ENCODE results near the gene FBXO4. TPM values are rescaled to one million over a fixed set of nuclear protein-coding genes. Genes with fewer than 3 reads are reported as not detected.

FBXO4 gene
- total RNA-seq, 8 experiments from 2014 or later = 0.96 to 10.0 (median 2.8) TPM

DNA sequence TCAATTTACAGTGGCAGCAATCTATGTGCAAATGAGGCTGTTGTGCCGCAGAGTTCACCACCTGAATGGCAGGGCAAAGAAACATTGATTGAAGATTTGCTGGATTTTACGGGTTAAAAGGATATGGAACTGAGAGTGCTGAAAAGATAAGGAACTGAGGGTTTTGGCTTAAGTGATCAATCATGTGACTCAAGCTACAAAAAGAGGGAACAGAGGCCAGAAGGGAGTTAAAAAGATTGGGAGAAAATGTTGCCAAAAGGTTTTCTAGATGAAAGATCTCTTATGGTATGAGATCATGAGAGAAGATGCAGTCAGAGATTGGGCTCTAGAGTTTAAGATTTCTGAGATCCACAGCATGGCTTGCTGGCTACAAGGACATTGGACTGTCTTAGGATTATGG is 28.9 kb upstream of the FBXO4 start:
- in situ Hi-C loops (cut with MboI; ENCODE audit: low pct_unique_long_range_greater_than_20kb in 2 of 9, low sequenced_read_pairs in 9 of 9, unreplicated experiment in 9 of 9) = no loop called here
- H3K4me3 ChIP-seq = no peak overlapping the region
- no peaks in the 10 kb centered on the region for H3K4me1 ChIP-seq (replicated peaks in 1 of 2)
- H3K27ac ChIP-seq = no peak overlapping the region
- 20 to 67% (median 51%) methylated on average over 1 to 2 of the region's 2 CpGs; no CpG with 5 or more reads in 3 of the 10 experiments for WGBS, 10 experiments
- no peak for ATAC-seq (replicated peaks in 6 of 8)

DNA sequence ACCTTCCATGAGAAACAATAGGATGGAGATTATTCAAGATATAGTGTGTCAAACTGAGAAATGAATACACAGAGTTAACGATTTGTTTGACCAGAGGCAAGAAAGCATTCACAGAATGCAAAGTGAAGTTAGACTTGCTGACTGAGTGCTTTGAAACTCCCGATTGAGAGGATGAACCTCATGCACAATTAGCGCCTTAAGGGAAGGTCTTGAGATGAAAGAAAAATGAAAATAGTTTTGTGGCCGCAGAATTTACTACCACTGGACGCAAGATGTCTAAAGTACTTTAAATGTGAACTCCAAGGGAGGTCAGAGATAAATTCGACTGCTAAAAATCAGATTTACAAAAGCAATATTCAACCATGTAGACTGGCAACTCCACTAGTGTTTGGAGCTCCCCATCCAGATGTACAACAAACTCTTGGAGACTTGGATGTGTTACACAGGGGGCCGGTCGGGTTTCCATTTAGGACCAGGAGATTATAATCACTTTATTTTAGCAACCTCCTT is 21.6 kb upstream of the FBXO4 start:
- WGBS, 10 experiments = 8 to 73% (median 42%) methylated on average over 5 to 8 of the region's 8 CpGs
- Histone ChIP-seq H3K27ac (peak overlapping the region in 1 of 2 donors; percentile 58), H3K4me3 (peak overlapping the region; percentile 35 to 78 (median 49)), H3K4me1 (replicated peaks in 1 of 2) (peaks cover 8 to 11% of the 10 kb centered on the region in 2 donors)
- no peak for ATAC-seq (replicated peaks in 6 of 8)
- in situ Hi-C loops (cut with MboI; ENCODE audit: low pct_unique_long_range_greater_than_20kb in 2 of 9, low sequenced_read_pairs in 9 of 9, unreplicated experiment in 9 of 9) = no loop called here

DNA sequence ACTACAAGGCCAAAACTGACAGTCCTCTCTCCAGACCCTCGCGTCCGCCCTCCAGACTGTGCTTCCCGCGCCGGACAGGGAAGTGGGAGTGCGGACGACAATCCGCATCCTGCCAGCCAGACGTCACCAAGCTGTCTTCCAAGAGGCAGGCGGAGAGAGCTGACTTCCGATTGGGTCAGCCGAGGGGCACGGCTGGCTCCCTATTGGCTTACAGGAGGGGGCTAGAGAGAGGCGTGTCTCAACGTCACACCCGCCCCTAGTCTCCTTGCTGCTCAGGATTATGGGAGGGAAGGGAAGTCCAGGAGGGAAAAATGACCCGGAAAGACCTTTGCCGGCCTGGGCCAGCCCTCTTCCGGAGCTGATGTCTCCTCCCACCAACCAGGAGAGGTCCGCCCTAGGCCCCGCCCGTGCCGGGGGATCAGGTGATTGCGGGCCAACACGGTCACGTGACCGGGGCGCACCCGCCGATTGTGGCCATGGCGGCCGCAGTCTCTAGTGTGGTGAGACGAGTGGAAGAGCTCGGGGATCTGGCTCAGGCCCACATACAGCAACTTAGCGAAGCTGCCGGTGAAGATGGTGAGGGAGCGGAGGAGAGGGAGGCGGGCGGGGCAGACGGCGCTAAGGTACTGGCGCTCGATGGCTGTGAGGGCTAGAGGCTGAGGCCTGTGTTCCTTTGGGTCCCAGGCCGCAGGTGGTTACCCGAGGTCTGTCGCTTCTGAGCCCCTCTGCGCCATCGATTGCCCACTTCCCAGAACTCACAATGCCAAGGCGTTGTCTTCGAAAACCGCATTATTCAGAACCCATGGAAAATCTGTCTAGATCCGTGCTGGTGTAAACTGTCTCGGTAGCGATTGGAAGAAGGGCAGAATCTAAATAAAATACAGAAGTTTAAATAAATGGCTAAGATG is 20.9 kb upstream of the FBXO4 start, which contains the start of gene RIMOC1:
RIMOC1 (plus strand) TSS at position 453 of the 908 bp plus-strand sequence; CDS start at position 477, 24 bp downstream.
- peak; percentile 95 to 98 (median 98) for ATAC-seq (replicated peaks in 6 of 8)
- 0 to 7% (median 0%) methylated on average over 1 to 31 of the region's 55 CpGs; no CpG with 5 or more reads in 1 of the 10 experiments for WGBS, 10 experiments
- in situ Hi-C loops (cut with MboI; ENCODE audit: low pct_unique_long_range_greater_than_20kb in 2 of 9, low sequenced_read_pairs in 9 of 9, unreplicated experiment in 9 of 9) = no loop called here
- Histone ChIP-seq H3K4me1 (replicated peaks in 1 of 2) (peaks cover 8 to 11% of the 10 kb centered on the region in 2 donors), H3K4me3 (peak within 1 kb of the TSS; percentile 46 to 81 (median 77)), H3K27ac (peak within 1 kb of the TSS; percentile 15 to 77)

DNA sequence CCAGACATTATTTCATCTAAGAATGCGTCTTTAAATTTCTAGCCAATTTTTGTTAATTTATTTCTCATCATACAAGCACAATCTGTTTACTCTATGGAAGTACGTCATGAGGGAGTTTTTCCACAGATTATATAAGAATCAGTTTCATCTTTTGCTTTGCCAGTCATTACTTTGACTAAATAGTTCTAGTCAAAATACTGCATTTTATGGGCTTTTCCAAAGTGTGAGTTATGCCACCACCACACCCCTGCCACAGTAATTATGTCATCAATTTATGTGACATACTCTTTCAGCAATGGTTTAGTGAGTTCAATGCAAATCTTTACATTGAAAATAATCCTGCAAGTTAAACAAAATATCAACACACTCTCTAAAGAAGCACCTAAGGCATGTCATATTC is 18.9 kb upstream of the FBXO4 start:
- Histone ChIP-seq H3K4me1 (replicated peaks in 1 of 2) (peaks cover 8 to 11% of the 10 kb centered on the region in 2 donors), H3K27ac (no peak overlapping the region), H3K4me3 (no peak overlapping the region)
- no peak for ATAC-seq (replicated peaks in 6 of 8)
- WGBS, 10 experiments = 52 to 100% (median 96%) methylated on average over 1 to 2 of the region's 2 CpGs
- in situ Hi-C loops (cut with MboI; ENCODE audit: low pct_unique_long_range_greater_than_20kb in 2 of 9, low sequenced_read_pairs in 9 of 9, unreplicated experiment in 9 of 9) = no loop called here

DNA sequence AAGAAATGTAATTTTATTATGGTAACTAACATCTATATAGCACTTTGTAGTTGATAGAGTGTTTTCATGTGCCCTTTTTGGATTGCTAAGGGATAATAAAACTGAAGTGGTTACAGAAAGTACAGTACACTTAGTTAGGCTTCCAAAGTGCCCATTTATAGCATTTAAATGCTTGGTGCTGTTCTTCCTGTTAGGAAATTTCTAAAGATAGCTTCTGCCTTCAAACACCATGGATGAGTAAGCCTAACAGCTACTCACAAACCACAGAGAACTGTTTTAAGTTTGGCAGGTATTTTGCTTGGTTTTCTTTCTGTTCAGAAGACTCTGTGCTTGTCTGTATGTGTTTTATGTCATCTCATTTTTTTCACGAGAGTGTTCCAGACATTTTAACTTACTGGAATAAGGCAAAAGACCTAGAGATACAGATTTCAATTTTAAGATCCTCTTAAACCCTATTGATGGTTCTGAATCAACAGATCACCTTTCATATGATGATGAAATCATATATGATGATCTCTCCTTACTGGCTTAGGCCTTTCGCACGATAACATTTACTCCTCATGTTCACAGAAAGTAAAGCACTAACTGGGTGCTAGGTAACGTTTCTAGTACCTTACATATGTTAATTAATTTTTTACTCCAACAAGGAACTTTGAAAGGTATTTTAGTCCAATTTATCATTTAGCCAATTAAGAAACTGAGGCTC is 16.6 kb upstream of the FBXO4 start:
- Histone ChIP-seq H3K4me1 (replicated peaks in 1 of 2) (peaks cover 8 to 9% of the 10 kb centered on the region in 2 donors), H3K27ac (no peak overlapping the region), H3K4me3 (no peak overlapping the region)
- WGBS, 10 experiments = 74 to 100% (median 87%) methylated on average over 2 to 4 of the region's 4 CpGs; no CpG with 5 or more reads in 1 of the 10 experiments
- ATAC-seq (replicated peaks in 6 of 8) = no peak
- in situ Hi-C loops (cut with MboI; ENCODE audit: low pct_unique_long_range_greater_than_20kb in 2 of 9, low sequenced_read_pairs in 9 of 9, unreplicated experiment in 9 of 9) = no loop called here

DNA sequence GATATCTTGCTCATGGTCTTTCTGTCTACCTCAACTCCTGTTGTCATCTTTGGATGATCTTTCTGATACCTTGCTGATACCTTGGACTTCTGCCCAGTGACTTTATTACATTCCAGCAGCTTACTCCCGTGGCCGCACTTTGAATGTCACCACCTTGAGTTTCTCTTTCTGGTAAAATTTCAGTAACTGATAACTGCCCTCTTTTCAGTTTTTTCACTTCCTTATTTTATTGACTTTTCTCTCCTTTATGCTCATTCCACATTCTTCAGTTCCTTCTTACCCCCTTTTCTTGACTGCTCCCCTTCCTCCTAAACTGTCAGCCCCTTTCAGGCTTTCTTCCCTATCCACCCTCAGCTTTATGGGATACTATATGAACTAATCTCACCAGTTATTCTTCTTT is 7.0 kb upstream of the FBXO4 start:
- WGBS, 10 experiments = 79 to 100% (median 100%) methylated on average over 2 of the region's 2 CpGs; no CpG with 5 or more reads in 2 of the 10 experiments
- H3K4me1 ChIP-seq (replicated peaks in 1 of 2) = no peaks in the 10 kb centered on the region
- in situ Hi-C loops (cut with MboI; ENCODE audit: low pct_unique_long_range_greater_than_20kb in 2 of 9, low sequenced_read_pairs in 9 of 9, unreplicated experiment in 9 of 9) = no loop called here
- no peak overlapping the region for H3K27ac ChIP-seq
- H3K4me3 ChIP-seq = no peak overlapping the region
- ATAC-seq (replicated peaks in 6 of 8) = no peak

DNA sequence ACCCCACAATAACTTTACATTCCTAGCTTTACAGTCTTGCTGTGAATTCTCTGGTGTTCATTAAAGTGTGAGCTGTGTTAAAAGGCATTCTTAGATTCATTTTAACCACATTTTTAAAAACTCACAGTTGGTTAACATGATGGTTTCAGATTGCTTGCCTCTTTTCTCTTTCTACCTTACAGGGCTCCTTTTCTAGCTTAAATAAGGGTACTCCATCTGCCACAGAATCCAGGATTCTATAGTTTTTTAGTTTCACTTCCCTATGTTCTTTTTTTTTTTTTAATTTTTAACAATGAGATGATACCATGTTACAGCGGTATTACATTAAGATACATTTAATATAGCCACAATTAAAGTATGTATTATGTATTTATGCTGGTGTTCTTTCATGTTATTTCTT is 3.9 kb upstream of the FBXO4 start:
- no peak for ATAC-seq (replicated peaks in 6 of 8)
- H3K4me3 ChIP-seq = no peak overlapping the region
- peaks cover 0 to 5% of the 10 kb centered on the region in 2 donors for H3K4me1 ChIP-seq (replicated peaks in 1 of 2)
- 43 to 100% (median 100%) methylated on average over 1 of the region's 1 CpG for WGBS, 10 experiments
- in situ Hi-C loops (cut with MboI; ENCODE audit: low pct_unique_long_range_greater_than_20kb in 2 of 9, low sequenced_read_pairs in 9 of 9, unreplicated experiment in 9 of 9) = no loop called here
- H3K27ac ChIP-seq = no peak overlapping the region

DNA sequence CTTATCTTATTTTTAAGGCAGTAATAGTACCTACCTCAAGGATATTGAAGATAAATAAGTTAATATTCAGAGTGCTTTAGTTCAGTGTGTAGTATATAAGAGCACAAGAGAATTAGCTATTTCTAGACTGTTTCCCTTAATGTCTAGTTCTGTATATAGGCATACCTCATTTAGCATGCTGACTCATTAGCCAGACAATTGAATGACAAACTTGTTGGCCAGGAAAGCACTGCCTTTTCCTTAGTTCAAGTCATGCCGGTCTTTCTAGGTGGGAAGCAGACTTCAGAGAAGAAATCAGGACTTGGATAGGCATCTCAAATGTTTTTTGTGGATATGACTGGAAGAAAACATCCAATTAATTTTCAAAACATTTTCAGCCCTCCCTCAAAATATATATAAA is 3.2 kb upstream of the FBXO4 start:
- ATAC-seq (replicated peaks in 6 of 8) = no peak
- in situ Hi-C loops (cut with MboI; ENCODE audit: low pct_unique_long_range_greater_than_20kb in 2 of 9, low sequenced_read_pairs in 9 of 9, unreplicated experiment in 9 of 9) = no loop called here
- H3K4me1 ChIP-seq (replicated peaks in 1 of 2) = peaks cover 0 to 5% of the 10 kb centered on the region in 2 donors
- no peak overlapping the region for H3K27ac ChIP-seq
- WGBS, 10 experiments = 43 to 100% (median 71%) methylated on average over 1 of the region's 1 CpG; no CpG with 5 or more reads in 3 of the 10 experiments
- no peak overlapping the region for H3K4me3 ChIP-seq

DNA sequence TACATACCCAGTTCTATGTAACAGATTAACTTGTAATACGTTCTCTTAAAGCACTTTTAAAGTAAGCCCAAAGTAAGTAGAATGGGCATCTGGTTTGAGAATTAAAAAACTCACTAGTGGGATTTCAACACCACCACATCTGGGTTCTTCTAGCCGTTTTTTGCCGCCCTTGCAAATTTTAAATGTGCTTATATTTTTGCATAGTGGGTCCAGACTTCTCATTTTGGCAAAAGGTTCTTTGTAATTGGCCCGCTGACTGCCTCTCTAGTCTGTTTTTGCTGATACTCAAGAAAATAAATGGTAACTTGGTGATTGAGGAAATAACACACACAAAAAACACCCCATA is 582 bp upstream of the FBXO4 start:
- WGBS, 10 experiments = 0 to 94% (median 85%) methylated on average over 1 to 4 of the region's 4 CpGs
- in situ Hi-C loops (cut with MboI; ENCODE audit: low pct_unique_long_range_greater_than_20kb in 2 of 9, low sequenced_read_pairs in 9 of 9, unreplicated experiment in 9 of 9) = no loop called here
- ATAC-seq (replicated peaks in 6 of 8) = no peak
- Histone ChIP-seq H3K4me1 (replicated peaks in 1 of 2) (peaks cover 0 to 5% of the 10 kb centered on the region in 2 donors), H3K27ac (no peak overlapping the region), H3K4me3 (peak overlapping the region in 2 of 5 donors; percentile 44 to 46)

DNA sequence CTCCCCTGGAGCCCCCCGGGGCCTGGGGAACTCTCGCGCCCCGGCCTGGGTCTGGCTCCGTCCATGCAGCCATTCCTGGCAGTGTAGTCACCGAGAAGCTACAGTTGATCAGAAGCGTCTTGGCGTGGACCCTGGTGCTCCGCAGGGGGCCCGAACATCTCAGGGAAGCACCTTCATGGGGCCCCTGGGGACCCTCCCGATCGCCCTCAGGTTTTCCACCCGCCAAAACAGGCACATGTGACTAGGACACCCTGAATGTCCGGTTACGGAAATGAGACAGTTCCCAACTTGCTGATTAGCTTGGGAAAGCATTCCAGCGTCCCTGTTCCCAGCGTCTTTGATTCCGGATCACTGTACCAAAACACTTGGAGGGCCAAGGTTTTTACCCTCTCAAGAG is 472 bp downstream of the FBXO4 start:
- in situ Hi-C loops (cut with MboI; ENCODE audit: low pct_unique_long_range_greater_than_20kb in 2 of 9, low sequenced_read_pairs in 9 of 9, unreplicated experiment in 9 of 9) = no loop called here

DNA sequence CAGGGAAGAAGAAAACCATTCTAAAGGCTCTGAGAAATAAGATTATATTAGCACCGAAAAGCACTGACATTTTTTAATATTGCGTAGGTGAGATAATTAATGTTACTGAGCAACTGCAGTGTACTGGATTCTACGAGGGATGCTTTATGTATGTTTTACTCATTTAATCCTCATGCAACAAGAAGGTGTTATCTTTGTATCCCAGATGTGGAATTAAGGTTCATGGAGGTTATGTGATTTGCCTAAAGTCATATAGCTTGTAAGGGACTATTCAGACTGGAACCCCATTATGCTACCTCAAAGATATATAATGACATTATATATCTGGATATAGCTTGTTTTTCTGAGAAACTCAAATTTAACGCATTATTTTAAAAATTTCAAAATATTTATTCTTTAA is 2.5 kb downstream of the FBXO4 start:
- H3K4me3 ChIP-seq = no peak overlapping the region
- no peak overlapping the region for H3K27ac ChIP-seq
- WGBS, 10 experiments = 77 to 100% (median 92%) methylated on average over 1 to 4 of the region's 4 CpGs; no CpG with 5 or more reads in 2 of the 10 experiments
- peaks cover 0 to 5% of the 10 kb centered on the region in 2 donors for H3K4me1 ChIP-seq (replicated peaks in 1 of 2)
- in situ Hi-C loops (cut with MboI; ENCODE audit: low pct_unique_long_range_greater_than_20kb in 2 of 9, low sequenced_read_pairs in 9 of 9, unreplicated experiment in 9 of 9) = no loop called here
- no peak for ATAC-seq (replicated peaks in 6 of 8)

More for the DNA sequence above, 472 bp downstream of the FBXO4 start:
- peak overlapping the region; percentile 14 to 46 (median 30) for H3K4me3 ChIP-seq
- peaks cover 0 to 5% of the 10 kb centered on the region in 2 donors for H3K4me1 ChIP-seq (replicated peaks in 1 of 2)
- peak overlapping the region in 1 of 2 donors; percentile 48 for H3K27ac ChIP-seq
- WGBS, 10 experiments = 0 to 72% (median 35%) methylated on average over 1 to 11 of the region's 18 CpGs; no CpG with 5 or more reads in 6 of the 10 experiments
- ATAC-seq (replicated peaks in 6 of 8) = no peak

DNA sequence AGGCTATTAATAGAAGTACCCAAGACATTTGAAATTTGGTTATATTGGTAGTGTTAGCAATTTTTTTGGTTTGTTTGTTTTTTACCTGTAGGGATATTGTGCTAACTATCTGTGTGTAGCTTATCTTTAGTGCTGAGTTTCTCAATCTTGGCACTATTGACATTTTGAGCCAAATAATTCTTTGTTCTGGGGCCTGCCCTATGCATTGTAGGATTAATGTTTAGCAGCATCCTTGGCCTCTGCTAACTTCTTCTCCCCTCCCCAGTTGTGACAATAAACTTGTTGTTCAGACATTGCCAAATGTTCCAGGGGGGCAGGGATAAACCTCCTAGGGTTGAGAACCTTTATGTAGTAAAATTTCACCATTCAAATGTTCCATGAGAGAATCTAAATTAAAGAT is 4.0 kb downstream of the FBXO4 start:
- Histone ChIP-seq H3K27ac (no peak overlapping the region), H3K4me1 (replicated peaks in 1 of 2) (peaks cover 0 to 5% of the 10 kb centered on the region in 2 donors), H3K4me3 (no peak overlapping the region)
- in situ Hi-C loops (cut with MboI; ENCODE audit: low pct_unique_long_range_greater_than_20kb in 2 of 9, low sequenced_read_pairs in 9 of 9, unreplicated experiment in 9 of 9) = no loop called here
- ATAC-seq (replicated peaks in 6 of 8) = no peak

DNA sequence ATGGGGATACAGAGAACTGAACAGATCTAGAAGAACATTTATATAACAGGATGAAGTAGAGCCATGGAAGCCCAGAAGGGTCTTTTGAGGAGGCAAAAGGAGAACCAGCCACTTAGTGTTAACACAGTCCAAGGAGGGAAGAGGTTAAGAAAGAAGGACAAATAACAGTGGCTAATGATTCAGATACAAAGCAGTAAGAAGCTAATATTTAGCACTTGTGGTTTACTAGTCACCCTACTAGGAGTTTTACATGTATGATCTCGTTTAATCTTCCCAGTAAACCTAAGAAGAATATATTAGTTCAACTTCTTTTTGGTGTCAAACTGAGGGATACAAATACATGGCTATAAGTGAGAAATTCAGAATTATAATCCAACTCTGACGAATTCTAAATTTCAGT is 7.7 kb downstream of the FBXO4 start:
- no peak overlapping the region for H3K27ac ChIP-seq
- no peak for ATAC-seq (replicated peaks in 6 of 8)
- 43 to 86% (median 70%) methylated on average over 1 to 2 of the region's 2 CpGs; no CpG with 5 or more reads in 1 of the 10 experiments for WGBS, 10 experiments
- in situ Hi-C loops (cut with MboI; ENCODE audit: low pct_unique_long_range_greater_than_20kb in 2 of 9, low sequenced_read_pairs in 9 of 9, unreplicated experiment in 9 of 9) = no loop called here
- no peaks in the 10 kb centered on the region for H3K4me1 ChIP-seq (replicated peaks in 1 of 2)
- no peak overlapping the region for H3K4me3 ChIP-seq

Data from motor neuron (in vitro differentiated cells).